Measurements from ENCODE around the gene UBASH3B.

DNA sequence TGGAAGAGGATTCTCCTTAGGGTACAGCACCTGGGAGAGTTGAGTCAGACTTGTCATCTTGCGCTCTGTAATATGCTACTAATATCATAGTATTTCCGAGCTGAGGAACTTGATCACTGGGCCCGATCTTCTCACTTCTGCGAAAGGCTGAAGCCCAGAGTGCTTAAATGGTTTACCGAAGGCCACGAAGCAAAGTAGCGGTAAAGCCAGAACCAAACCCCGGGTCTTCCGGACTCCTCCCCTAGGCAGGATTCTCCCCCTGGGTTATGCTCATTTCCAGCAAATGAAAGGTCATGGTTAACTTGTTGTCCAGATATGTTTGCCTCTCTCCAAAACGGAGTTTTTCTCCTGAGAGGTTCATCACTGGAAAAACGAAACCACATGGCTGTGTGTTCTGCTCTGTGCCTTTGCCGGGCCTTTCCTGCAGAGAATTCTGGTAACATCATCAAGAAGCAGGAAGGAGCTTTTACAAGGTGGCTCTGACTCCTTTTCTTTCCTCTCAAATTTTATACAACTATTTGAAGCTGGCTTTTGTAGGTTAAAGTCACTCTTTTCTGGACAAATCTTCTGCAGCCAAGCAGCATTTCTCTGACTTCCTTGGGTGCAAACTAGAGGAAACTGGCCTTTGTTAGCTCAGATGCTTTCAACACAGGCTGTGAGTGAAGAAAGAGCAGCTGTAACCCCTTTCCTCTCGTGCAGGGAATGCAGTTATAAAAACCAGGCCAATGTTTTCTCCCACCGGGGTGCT is 35.5 kb downstream of the UBASH3B start:
- TF ChIP-seq CTCF (IDR thresholded peaks at IDR 0.05) (no peak), EZH2 (IDR thresholded peaks at IDR 0.05) (no peak), EZH2phosphoT487 (IDR thresholded peaks at IDR 0.05) (no peak)

Measured in neural progenitor cell (in vitro differentiated cells).